Testis (tissue), 3 donors: ENCODE measurements around the gene DLG2. TPM values are rescaled to one million over a fixed set of nuclear protein-coding genes. Genes with fewer than 3 reads are reported as not detected.

Source experiments
- DNase-seq: peaks from one replicate; pipeline ENCODE4 v3.0.0-alpha.2; 2019
- H3K27ac ChIP-seq, 2 donors: fragments of 200-600 bp; sonication (generic); one replicate each; pipeline ENCODE4 v1.5.1; 2019
- H3K27me3 ChIP-seq: fragments of 200-600 bp; sonication (generic); one replicate; pipeline ENCODE4 v1.5.1; 2019
- H3K36me3 ChIP-seq: fragments of 200-600 bp; sonication (generic); one replicate; pipeline ENCODE4 v1.5.1; 2017; ENCODE audit warnings: low read depth; ENCODE audit errors: missing control alignments
- H3K4me1 ChIP-seq: fragments of 200-600 bp; sonication (generic); one replicate; pipeline ENCODE4 v1.5.1; 2019
- H3K4me3 ChIP-seq, 2 donors: fragments of 200-600 bp; sonication (generic); one replicate each; pipeline ENCODE4 v1.5.1; 2017 to 2019
- H3K9me3 ChIP-seq: fragments of 200-600 bp; sonication (generic); one replicate; pipeline ENCODE4 v1.5.1; 2017
- POLR2A ChIP-seq: fragments of 450-650 bp; IDR thresholded peaks from one replicate; pipeline ENCODE4 v1.6.1; 2017; ENCODE audit warnings: antibody characterized with exemption, mild to moderate bottlenecking, moderate library complexity
- WGBS, 2 donors: methylation state at CpG; one replicate each; pipeline ENCODE4 v1.1.5; 2018; 5-methylcytosine and 5-hydroxymethylcytosine counted together
- intact Hi-C: fragments of 100-400 bp; cut with DNase I; formaldehyde crosslinking; loops from one replicate; pipeline ENCODE4 v1.15.1; 2023; ENCODE audit warnings: low total_unique reads
- polyA plus RNA-seq: library from polyadenylated mRNA; stranded (reverse); fragments of 350-450 nt; fragmentation: Illumina TruSeq; extraction: RNeasy Lipid Tissue Mini Kit (QIAGEN cat#74804); gene quantifications from one replicate; pipeline ENCODE4 v1.2.3, GENCODE V29; 2014; ENCODE audit warnings: low read depth, low replicate concordance; ENCODE audit not compliant: insufficient read depth
- total RNA-seq, 2 donors: library from RNA; depleted of rRNA; stranded (reverse); fragments of >200 nt; gene quantifications; one replicate each; pipeline ENCODE4 v1.2.3, GENCODE V29; 2016
- TF ChIP-seq, protein P1 (sequence below), 3 experiments: fragments of 450-650 bp in 2 of 3; fragments of 200-600 bp in 1 of 3; sonication (generic) in 1 of 3; IDR thresholded peaks; one replicate each; pipeline ENCODE4 v1.5.1; 2016 to 2019; ENCODE audit warnings: antibody characterized with exemption in 3 of 3, mild to moderate bottlenecking in 2 of 3, moderate library complexity in 1 of 3

Gene DLG2
- total and polyA plus RNA-seq, 3 donors from 2014 or later: 13.8 to 23.0 (median 14.1) TPM

- no peak for DNase-seq
Measured at GRCh38 chr11:84091212-84091986, 1535.7 kb downstream of the DLG2 start.

DNA sequence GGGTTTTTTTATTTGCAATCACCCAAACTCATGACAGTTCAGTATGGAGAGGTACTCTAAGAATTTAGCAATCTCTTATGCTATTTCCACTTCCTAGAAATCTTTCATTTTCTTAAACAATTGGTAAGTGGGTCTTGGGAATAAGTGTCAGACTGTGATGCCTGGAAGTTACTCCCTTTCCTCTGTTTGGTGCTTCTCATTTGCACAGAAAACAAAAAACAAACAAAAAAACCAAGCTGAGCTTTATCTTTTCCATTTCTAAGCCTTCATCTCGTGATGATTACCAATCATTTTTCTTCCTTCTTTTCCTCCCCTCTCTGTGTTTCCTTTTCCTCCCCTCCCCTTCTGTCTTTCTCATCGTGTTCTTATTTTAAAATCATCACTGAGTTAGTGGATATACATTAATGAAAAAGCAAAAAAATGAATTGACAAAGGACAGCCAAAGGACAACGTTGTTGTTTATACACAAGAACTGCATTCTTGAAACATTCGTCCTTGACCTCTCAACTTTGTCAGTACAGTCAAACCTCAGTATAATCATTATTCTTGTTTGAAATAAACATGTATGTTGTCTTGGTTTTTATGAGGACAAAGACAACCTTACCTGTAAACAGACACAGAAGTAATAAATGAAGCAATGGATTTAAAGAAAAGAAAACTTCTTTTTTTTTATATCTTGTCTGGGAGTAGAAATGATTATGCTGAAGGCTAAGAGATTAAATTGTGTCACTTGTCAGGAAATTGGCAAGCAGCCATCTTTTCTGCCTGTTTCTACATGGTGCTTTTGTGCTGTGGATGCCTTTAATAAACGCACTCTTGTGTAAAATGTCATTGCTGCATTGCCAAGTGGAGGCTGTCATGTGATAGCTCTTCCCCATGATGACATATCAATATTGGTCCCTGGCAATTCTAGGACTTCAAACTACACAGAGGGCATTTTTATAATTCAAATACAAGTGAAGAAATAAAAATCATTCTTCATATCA is 1537.8 kb downstream of the DLG2 start:
- Histone ChIP-seq H3K27ac (no peak overlapping the region), H3K4me1 (peaks cover 4% of the 10 kb centered on the region), H3K9me3 (no peaks in the 10 kb centered on the region), H3K36me3 (no peaks in the 10 kb centered on the region), H3K4me3 (no peak overlapping the region), H3K27me3 (no peaks in the 10 kb centered on the region)
- peak; percentile 69 for DNase-seq
- TF ChIP-seq, protein P1, sequence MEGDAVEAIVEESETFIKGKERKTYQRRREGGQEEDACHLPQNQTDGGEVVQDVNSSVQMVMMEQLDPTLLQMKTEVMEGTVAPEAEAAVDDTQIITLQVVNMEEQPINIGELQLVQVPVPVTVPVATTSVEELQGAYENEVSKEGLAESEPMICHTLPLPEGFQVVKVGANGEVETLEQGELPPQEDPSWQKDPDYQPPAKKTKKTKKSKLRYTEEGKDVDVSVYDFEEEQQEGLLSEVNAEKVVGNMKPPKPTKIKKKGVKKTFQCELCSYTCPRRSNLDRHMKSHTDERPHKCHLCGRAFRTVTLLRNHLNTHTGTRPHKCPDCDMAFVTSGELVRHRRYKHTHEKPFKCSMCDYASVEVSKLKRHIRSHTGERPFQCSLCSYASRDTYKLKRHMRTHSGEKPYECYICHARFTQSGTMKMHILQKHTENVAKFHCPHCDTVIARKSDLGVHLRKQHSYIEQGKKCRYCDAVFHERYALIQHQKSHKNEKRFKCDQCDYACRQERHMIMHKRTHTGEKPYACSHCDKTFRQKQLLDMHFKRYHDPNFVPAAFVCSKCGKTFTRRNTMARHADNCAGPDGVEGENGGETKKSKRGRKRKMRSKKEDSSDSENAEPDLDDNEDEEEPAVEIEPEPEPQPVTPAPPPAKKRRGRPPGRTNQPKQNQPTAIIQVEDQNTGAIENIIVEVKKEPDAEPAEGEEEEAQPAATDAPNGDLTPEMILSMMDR (IDR thresholded peaks at IDR 0.05): no peak
- no peak for TF ChIP-seq POLR2A
- WGBS, 2 donors: 23 to 39% methylated on average over 5 of the region's 5 CpGs
- intact Hi-C loops: no loop called here

More at GRCh38 chr11:84091212-84091986, 1535.7 kb downstream of the DLG2 start:
- TF ChIP-seq POLR2A: no peak
- TF ChIP-seq, protein P1 (IDR thresholded peaks at IDR 0.05): no peak
- Histone ChIP-seq H3K27me3 (no peaks in the 10 kb centered on the region), H3K4me3 (no peak overlapping the region), H3K27ac (no peak overlapping the region), H3K4me1 (peaks cover 4% of the 10 kb centered on the region), H3K36me3 (no peaks in the 10 kb centered on the region), H3K9me3 (no peaks in the 10 kb centered on the region)
- intact Hi-C loops: no loop called here
- 73 to 76% methylated on average over 7 of the region's 7 CpGs for WGBS, 2 donors

- no peaks in the 10 kb centered on the region for H3K4me1 ChIP-seq
- H3K27me3 ChIP-seq: no peaks in the 10 kb centered on the region
- H3K4me3 ChIP-seq: no peak overlapping the region
- H3K36me3 ChIP-seq: no peaks in the 10 kb centered on the region
- no peaks in the 10 kb centered on the region for H3K9me3 ChIP-seq
- no peak for DNase-seq
- intact Hi-C loops: no loop called here
- TF ChIP-seq POLR2A: no peak
- TF ChIP-seq, protein P1 (IDR thresholded peaks at IDR 0.05): no peak
- no peak overlapping the region for H3K27ac ChIP-seq
- 88 to 93% methylated on average over 2 of the region's 2 CpGs for WGBS, 2 donors
Measured at GRCh38 chr11:84071851-84072250, 1555.3 kb downstream of the DLG2 start.

- DNase-seq: no peak
- Histone ChIP-seq H3K27ac (no peak overlapping the region), H3K4me3 (no peak overlapping the region), H3K27me3 (no peaks in the 10 kb centered on the region), H3K36me3 (no peaks in the 10 kb centered on the region), H3K9me3 (no peaks in the 10 kb centered on the region), H3K4me1 (no peaks in the 10 kb centered on the region)
- TF ChIP-seq, protein P1 (IDR thresholded peaks at IDR 0.05): no peak
- no peak for TF ChIP-seq POLR2A
- WGBS, 2 donors: 86 to 100% methylated on average over 1 of the region's 1 CpG
- intact Hi-C loops: no loop called here
Measured at GRCh38 chr11:84069048-84069447, 1558.1 kb downstream of the DLG2 start.
